NAMALWA (cell line): Measurements from ENCODE around the gene FGFBP3.

ENCODE experiments used
- DNase-seq: peaks from one replicate; pipeline ENCODE4 v3.0.0-alpha.2; 2015; ENCODE audit warnings: low spot score

Gene FGFBP3

GRCh38 chr10:91909117-91909677, at the start of gene FGFBP3:
FGFBP3 (minus strand) TSS chr10:91909486; CDS start chr10:91908969, 517 bp downstream.
- DNase-seq, result no peak

- DNase-seq, result no peak
Observed at GRCh38 chr10:91957091-91957490, 47.8 kb upstream of the FGFBP3 start.

GRCh38 chr10:91955114-91955513, 45.8 kb upstream of the FGFBP3 start:
- DNase-seq, result no peak

GRCh38 chr10:91953600-91954160, 44.4 kb upstream of the FGFBP3 start:
- no peak for DNase-seq

GRCh38 chr10:91944880-91945630, 35.8 kb upstream of the FGFBP3 start:
- DNase-seq, result no peak

GRCh38 chr10:91941426-91941825, 32.1 kb upstream of the FGFBP3 start:
- no peak for DNase-seq

- DNase-seq, result no peak
Observed at GRCh38 chr10:91939653-91940052, 30.4 kb upstream of the FGFBP3 start.

- no peak for DNase-seq
Observed at GRCh38 chr10:91935886-91936285, 26.6 kb upstream of the FGFBP3 start.

GRCh38 chr10:91932737-91933136, 23.5 kb upstream of the FGFBP3 start:
- DNase-seq, result no peak

- DNase-seq, result no peak
Observed at GRCh38 chr10:91931526-91932190, 22.4 kb upstream of the FGFBP3 start.

GRCh38 chr10:91930939-91931338, 21.7 kb upstream of the FGFBP3 start:
- no peak for DNase-seq

- no peak for DNase-seq
Observed at GRCh38 chr10:91925022-91925320, 15.7 kb upstream of the FGFBP3 start.

GRCh38 chr10:91924212-91925021, 15.1 kb upstream of the FGFBP3 start:
- DNase-seq, result no peak

- peak; percentile 96 for DNase-seq
Observed at GRCh38 chr10:91923371-91924211, 14.3 kb upstream of the FGFBP3 start, which contains the start of gene BTAF1. BTAF1 (plus strand) TSS chr10:91923770; CDS start chr10:91924077, 307 bp downstream.

- no peak for DNase-seq
Observed at GRCh38 chr10:91919651-91920050, 10.4 kb upstream of the FGFBP3 start.

GRCh38 chr10:91910467-91910866, 1.2 kb upstream of the FGFBP3 start:
- no peak for DNase-seq

GRCh38 chr10:91908337-91909116, 759 bp downstream of the FGFBP3 start:
- DNase-seq, result peak; percentile 86

- no peak for DNase-seq
Observed at GRCh38 chr10:91907914-91908336, 1.4 kb downstream of the FGFBP3 start.

- no peak for DNase-seq
Observed at GRCh38 chr10:91907033-91907594, 2.2 kb downstream of the FGFBP3 start.
